LNCaP clone FGC (cell line): ENCODE measurements around the gene ZNF100.

Experiments used
- DNase-seq: peaks from one replicate; pipeline ENCODE4 v3.0.0-alpha.2; 2011; ENCODE audit warnings: low read depth
- H3K4me3 ChIP-seq: 2 replicates; pipeline ENCODE4 v1.5.1; 2011; ENCODE audit warnings: mild to moderate bottlenecking, low read depth, low read length, control low read depth
- TF ChIP-seq, protein P1 (sequence below): IDR thresholded peaks from 2 replicates; pipeline ENCODE4 v1.5.1; 2012; ENCODE audit warnings: mild to moderate bottlenecking; ENCODE audit not compliant: control insufficient read depth, insufficient read depth; ENCODE audit errors: extremely low read depth

Gene ZNF100

DNA sequence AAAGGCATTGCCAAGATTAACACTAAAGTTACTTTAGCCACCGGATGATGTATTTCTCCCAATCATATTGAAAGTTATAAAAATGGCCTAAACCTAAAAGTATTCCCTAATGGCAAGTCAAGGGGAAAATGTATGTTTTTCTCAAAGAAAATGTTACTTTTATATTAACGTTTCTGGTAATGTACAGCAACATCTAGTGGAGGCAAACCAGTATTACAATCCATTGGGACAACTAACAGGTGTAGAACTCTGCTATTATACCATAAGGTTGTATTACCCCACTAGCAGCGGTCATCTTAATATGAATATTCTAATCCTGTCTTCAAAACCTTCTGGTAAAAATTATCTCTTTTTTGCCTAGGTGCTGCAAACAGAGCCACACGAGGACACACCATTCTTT, 69.2 kb downstream of the ZNF100 start:
- DNase-seq, result peak; percentile 2
- TF ChIP-seq, protein P1, sequence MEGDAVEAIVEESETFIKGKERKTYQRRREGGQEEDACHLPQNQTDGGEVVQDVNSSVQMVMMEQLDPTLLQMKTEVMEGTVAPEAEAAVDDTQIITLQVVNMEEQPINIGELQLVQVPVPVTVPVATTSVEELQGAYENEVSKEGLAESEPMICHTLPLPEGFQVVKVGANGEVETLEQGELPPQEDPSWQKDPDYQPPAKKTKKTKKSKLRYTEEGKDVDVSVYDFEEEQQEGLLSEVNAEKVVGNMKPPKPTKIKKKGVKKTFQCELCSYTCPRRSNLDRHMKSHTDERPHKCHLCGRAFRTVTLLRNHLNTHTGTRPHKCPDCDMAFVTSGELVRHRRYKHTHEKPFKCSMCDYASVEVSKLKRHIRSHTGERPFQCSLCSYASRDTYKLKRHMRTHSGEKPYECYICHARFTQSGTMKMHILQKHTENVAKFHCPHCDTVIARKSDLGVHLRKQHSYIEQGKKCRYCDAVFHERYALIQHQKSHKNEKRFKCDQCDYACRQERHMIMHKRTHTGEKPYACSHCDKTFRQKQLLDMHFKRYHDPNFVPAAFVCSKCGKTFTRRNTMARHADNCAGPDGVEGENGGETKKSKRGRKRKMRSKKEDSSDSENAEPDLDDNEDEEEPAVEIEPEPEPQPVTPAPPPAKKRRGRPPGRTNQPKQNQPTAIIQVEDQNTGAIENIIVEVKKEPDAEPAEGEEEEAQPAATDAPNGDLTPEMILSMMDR, result peak; percentile 45
- no peak overlapping the region for H3K4me3 ChIP-seq

DNA sequence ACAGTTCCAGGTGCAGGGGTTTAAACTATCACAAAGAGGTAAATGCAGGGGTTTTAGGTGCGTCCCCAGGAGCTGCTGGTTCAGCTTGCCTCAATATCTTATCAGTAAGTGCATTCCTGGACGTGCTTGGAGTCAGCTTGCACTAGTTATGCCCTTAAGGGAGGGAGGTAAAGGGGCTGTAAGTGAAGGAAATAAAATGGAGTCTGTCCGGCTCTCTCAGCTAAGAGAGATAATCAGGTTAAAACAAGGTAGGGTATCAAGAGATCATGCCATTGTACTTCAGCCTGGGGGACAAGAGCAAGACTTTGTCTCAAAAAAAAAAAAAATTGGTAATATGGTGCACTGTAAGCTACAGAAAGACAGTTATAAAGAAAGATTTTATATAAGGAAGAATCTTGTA, 69.7 kb downstream of the ZNF100 start:
- no peak overlapping the region for H3K4me3 ChIP-seq
- DNase-seq, result no peak
- TF ChIP-seq, protein P1, result no peak

DNA sequence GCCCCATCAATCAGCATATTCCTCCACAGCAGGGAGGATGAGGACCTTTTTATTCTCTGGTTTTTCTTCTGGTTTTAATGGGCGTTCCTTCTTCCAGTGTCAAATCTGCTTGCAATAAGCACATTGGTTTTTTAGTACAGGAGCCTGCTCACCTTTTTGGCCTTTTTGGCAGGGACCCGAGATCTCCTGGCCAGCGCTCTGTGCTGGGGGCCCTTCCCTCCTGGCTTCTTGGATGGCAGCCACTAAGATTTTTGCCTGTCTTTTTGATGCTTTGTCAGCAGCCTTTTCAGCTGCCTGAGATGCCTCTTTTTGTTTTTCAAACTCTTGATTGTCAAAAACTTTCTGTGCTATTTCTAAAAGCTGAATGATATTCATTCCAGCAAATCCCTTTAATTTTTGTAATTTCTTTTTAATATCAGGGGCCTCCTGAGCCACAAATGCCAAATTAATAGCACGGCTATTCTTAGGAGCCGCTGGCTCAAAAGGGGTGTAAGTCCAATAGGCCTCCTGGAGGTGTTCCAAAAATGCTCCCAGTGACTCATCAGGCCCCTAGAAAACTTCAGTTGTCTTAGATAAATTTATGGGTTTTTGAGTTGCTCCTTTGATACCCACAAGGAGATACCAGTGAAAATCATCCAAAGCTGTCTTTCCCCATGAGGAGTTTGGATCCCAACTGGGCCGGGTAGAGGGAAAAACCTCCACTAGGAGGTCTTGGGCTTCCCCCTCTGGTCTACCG, 73.0 kb downstream of the ZNF100 start:
- H3K4me3 ChIP-seq, result no peak overlapping the region
- no peak for DNase-seq
- TF ChIP-seq, protein P1, result no peak

DNA sequence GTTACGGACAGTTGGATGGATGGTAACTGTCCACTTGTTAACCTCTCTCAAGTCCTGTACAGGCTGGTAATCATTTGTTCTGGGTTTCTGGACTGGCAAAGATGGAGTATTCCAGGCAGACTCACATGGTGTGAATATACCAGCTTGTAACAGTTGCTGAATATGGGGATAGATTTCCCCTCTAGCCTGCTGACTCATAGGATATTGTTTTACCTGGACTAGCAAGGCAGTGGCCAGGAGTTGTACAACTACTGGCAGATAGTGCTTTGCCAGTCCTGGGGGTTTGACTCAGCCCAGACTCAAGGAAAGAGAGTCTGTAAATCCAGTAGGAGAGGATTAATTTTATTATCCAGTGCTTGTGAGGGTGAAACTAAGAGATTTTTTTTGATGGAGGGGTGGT, 74.0 kb downstream of the ZNF100 start:
- TF ChIP-seq, protein P1, result no peak
- no peak for DNase-seq
- no peak overlapping the region for H3K4me3 ChIP-seq

DNA sequence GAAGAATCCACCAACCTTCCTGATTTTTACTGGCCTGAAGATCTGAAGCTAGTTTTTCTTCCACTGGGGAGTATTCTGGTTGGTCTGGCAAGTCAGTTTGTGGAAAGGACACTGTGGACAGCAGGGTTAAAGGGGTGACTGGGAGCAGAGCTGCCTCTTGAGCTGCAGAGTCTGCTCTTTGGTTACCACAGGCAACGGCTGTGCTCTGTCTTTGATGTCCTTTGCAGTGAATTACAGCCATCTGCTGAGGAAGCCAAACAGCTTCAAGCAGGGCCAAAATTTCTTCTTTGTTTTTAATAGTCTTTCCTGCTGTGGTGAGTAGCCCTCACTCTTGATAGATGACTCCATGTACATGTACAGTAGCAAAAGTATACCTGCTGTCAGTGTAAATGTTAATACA, 75.7 kb downstream of the ZNF100 start:
- DNase-seq, result no peak
- H3K4me3 ChIP-seq, result no peak overlapping the region
- TF ChIP-seq, protein P1, result no peak

DNA sequence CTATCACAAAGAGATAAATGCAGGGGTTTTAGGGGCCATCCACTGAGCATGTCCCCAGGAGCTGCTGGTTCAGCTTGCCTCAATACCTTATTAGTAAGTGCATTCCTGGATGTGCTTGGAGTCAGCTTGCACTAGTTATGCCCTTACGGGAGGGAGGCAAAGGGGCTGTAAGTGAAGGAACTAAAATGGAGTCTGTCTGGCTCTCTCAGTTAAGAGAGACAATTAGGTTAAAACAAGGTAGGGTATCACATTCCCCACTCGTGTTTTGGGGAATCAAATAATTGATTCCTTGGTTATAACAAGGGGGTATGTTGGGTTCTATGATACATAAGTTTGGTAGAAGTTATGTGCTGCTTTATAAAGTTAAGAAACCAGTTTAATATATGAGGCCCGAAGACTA, 78.9 kb downstream of the ZNF100 start:
- DNase-seq, result no peak
- H3K4me3 ChIP-seq, result no peak overlapping the region
- TF ChIP-seq, protein P1, result no peak

DNA sequence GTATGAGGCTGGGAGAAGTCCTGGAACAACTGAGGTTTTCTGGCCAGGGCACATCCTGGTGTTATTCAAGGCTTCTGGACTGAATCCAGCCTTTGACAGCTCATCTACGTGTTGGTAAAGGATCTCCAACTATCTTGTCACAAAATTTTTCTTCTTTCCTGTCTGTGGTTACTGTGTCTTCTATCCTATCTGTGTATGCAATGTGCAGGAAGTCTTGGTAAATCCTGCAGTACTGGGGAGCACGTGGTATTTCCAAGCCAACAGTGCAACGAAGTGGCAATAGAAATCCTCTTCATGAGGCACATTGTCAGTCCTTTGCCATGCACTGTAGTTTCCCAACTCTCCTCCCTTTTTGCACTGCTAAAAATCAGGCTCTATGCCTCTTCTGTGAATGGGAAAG, 86.7 kb downstream of the ZNF100 start:
- TF ChIP-seq, protein P1, result no peak
- H3K4me3 ChIP-seq, result no peak overlapping the region
- no peak for DNase-seq
